HG03159 (cell line): ENCODE measurements around the gene NXF1.
"Not testable (repeated sequence)": the region's sequence is repeated elsewhere in the genome, so short reads cannot be mapped to it uniquely, and the experiment has no call there.

Experiments used
- ATAC-seq: cut with Tn5 transposase; IDR thresholded peaks from one replicate; pipeline ENCODE4 v1.9.1; 2021; ENCODE audit warnings: mild to moderate bottlenecking, moderate library complexity; ENCODE audit not compliant: unreplicated experiment

Gene NXF1

DNA sequence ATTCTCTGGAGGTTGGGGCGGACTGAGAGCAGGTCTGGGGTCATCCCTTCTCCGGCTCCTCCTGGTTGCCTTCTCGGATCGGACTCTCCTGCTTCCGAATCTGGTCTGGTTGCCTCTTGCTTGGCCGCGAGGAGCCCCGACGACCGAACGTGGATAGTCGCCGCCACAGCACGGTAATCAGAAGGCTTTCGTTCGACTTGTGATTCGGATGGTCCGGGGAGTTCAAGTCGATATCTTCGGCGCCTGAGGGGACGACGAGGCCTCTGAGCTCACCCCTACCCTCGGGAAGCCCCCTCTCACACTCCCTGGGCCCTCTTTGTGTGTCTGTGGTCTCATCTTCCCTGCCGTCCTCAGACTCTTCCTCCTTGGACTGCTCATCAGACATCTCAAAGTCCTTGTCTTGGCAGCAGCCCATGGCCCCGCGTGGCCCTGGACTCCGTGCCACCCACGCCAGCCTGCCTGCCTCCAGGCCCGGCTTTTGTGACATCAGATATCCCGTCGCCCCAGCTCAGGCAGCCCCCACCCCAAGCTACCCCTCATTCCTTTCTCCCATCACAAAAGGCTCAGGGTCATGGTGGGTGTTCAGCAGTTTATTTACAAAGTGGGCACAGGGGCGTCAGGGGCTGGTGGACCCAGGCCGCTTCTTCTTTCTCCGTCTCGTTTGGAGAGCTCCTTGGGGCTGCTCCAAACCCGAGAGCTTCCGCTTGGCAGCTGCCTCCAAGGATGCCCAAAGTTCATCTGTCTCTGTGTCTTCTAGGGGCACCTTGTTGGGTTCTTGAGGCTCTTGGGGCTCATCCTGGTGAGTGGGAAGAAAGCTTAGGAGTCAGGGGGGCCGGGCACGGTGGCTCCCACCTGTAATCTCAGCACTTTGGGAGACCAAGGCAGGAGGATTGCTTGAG, 27.3 kb upstream of the NXF1 start, which contains the start of gene TEX54:
Gene TEX54 (minus strand): TSS at position 506 of the 899 bp plus-strand sequence.
- ATAC-seq, result peak; percentile 17

DNA sequence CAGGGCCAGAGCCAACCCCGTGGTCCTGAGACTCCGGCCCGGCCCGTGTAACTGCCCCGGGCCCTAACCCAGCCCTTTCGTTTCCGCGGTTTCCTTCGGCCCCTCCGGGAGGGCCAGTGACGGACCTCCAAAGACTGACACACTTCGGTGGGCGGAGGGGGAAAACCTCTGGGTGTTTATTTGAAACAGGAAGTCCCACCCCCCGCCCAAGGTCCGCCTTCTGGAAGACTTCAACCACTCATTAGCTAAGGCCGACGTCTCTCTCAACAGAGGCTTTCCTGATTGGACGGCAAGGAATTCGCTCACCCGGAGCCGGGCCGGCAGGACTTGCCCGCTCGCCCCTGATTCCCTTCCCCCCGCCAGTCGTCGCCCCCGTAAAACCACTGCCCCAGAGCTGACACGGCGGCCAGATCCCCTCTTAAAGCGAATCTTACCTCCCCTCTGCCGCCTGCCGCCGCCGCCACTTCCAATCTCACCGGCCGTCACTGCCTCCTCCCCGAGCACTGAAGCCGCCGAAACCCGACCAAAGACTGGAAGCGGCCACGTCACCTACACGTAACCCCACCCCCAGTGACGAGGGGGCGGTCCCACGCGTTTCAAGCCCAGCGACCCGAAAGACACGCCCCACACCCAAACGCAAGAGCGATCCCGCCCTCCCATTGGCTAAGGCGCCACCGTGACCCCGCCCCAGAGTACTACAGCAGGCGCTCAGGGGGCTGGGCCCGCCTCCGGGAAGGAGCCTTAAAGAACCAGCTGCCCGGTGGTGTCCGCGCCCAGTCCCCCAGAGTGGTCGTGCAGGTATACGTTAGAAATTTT, 26.5 kb upstream of the NXF1 start, which contains the start of gene STX5:
Gene STX5 (minus strand): TSS at position 532 of the 816 bp plus-strand sequence. CDS start 808 bp downstream, outside the sequence.
- peak; percentile 83 for ATAC-seq

DNA sequence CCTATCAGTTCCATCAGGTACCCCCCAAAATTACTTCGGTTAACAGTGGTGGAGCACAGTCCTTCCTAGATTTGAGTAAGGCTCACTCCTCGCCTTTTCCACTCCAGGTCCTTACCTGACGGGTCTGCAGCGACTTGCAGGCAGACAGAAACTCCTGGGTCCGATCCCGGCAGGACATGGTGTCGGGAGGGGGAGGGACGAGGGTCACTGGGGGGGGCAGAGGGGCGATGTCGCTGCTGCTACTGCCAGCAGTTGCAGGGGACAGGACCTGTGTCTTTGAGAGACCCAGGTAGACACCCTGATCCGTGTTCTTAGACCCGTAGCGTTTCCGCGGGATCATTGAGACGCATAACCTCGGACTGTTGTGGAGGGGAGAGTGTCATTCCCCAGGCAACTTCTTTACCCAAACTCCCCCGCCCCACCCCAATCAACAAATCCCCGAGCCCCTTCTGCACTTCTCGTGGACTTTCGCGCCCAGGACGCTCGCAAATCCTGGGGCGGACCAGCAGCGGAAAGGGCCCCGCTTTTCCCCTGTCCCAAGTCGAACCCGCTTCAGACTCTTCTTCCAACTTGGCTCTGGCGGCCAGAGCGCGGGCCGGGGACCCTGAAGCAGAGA, 25.8 kb upstream of the NXF1 start:
- no peak for ATAC-seq

DNA sequence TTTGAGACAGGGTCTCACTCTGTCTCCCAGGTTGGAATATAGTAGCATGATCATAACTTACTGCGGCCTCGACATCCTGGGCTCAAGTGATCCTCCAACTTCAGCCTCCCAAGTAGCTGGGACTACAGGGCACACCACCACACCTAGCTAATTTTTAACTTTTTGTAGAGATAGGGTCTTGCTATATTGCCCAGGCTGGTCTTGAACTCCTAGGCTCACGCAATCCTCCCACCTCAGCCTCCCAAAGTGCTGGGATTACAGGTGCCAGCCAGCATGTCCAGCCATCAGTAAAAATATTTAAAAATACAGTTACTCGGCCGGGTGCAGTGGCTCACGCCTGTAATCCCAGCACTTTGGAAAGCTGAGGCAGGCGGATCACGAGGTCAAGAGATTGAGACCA, 22.9 kb upstream of the NXF1 start:
- ATAC-seq, result not testable (repeated sequence)

DNA sequence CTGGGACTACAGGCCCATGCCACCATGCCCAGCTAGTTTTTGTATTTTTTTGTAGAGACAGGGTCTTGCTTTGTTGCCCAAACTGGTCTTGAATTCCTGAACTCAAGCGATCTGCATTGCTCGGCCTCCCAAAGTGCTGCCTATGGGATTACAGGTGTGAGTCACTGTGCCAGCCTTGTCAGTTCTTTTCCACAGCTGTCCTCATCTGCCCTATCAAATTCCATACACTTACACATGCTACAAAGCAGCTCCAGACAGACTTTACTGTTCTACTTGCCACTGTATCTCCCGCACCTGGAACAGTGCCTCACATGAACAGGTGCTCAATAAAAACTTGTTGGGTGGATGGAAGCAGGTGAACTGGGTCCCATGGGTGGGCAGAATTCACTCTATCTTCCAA, 18.4 kb upstream of the NXF1 start:
- no peak for ATAC-seq

DNA sequence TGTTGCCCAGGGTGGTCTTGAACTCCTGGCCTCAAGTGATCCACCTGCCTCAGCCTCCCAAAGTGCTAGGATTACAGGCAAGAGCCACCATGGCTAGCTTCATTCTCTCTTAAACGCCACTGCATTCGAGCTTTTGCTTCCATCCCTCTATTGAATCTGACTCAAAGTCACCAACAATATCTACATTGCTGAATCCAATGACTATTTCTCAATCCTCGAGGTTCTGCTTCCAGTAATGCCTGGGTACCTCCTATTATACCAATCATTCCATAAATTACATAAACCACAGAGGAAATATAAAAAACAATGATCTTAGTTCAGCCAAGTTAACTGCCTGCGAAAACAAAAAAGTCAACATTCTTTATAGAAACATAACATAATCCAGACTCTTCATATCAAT, 11.9 kb upstream of the NXF1 start:
- ATAC-seq, result no peak

- no peak for ATAC-seq
These were observed 11.3 kb upstream of the NXF1 start for GRCh38 chr11:62816557-62816956.

- ATAC-seq, result no peak
These were observed 6.4 kb upstream of the NXF1 start for GRCh38 chr11:62811659-62812058.

DNA sequence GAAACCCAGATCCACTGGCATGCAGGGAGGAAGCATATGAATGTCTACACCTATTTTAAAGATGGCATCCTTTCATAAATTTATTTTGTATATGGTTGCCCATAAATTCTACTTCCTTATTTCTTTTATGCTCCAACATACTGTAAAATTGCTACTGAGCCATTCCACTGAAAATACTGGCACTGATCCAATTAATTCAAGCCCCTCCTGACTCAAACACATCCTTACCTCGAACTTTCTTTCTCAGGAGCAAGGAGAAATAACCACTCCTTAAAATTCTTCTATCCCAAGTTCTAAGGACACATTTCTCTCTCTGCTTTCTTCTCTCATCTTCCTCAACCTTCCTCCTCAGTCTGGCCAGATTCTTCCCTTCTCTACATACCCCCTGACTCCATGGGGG, 5.5 kb upstream of the NXF1 start:
- no peak for ATAC-seq

DNA sequence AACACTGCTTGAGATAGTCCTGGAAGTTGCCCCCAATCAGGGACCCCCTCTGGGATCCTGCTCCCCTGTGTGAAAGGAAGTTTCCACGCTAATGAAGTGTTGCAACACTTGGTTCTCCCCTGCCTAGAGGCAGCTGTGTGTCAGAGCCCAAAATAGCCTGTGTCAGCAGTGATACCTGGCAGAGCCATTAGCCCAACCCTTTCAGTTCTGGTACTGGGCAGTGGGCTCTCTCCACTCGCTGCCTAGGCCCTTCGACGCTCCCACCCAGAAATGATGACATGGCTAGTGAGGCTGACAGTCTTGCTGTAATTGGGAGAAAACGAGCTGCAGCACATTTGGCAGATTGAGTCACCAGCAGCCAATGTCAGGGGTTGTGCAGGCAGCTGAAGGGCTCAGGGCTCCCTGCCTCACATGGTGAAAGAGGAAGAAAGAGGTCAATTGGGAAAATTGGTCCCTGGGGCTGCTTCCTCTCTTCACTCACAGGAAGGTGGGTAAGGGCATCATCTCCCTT, 1.4 kb upstream of the NXF1 start:
- ATAC-seq, result no peak

GRCh38 chr11:62805961-62806441, 761 bp upstream of the NXF1 start:
- no peak for ATAC-seq

DNA sequence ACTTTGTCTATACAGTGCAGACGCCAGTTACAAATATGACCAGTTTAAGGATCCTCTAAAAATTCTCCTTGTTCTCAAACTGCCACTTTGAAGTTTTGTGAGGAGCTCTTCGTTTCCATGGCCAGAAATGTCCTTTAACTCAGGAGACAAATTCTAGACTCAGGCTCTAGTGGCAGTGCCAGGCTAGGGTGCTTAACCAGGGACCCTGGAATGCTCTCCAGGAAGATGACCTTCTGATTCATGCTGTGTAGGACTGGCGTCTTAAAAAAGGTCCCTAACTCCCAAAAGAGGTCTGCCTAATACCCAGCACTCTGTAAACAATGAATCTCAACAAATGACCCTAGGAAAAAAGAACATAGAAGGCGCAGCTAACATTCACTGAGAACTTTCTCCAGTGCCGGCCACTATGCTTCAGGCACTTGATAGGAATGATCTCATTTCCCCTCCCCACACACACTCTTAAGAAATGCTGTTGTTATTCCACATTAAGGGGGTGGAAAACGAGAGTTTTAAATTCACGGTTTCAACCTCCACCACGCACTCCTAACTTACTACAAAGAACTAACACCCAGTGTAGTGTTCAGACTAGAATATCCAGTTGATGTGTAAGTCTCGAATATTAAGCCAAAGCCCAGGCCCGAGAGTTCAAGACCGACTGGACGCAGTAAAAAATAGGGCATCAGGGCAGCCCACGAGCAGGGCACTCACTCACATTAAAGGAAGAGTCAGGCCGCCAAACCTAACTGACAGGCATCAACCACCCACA, 747 bp downstream of the NXF1 start:
- ATAC-seq, result no peak

GRCh38 chr11:62801071-62801470, 4.2 kb downstream of the NXF1 start:
- no peak for ATAC-seq

- no peak for ATAC-seq
These were observed 5.8 kb downstream of the NXF1 start for GRCh38 chr11:62799486-62799885.

- no peak for ATAC-seq
These were observed 9.0 kb downstream of the NXF1 start for GRCh38 chr11:62796281-62796680.

GRCh38 chr11:62794201-62794775, 11.0 kb downstream of the NXF1 start:
- no peak for ATAC-seq

- ATAC-seq, result no peak
These were observed 13.1 kb downstream of the NXF1 start for GRCh38 chr11:62792202-62792575.

- ATAC-seq, result peak; percentile 66
These were observed 13.6 kb downstream of the NXF1 start, which contains the start of gene TMEM223 for GRCh38 chr11:62791501-62792201. TMEM223 (minus strand) TSS chr11:62792006; CDS start chr11:62791994, 12 bp downstream.

DNA sequence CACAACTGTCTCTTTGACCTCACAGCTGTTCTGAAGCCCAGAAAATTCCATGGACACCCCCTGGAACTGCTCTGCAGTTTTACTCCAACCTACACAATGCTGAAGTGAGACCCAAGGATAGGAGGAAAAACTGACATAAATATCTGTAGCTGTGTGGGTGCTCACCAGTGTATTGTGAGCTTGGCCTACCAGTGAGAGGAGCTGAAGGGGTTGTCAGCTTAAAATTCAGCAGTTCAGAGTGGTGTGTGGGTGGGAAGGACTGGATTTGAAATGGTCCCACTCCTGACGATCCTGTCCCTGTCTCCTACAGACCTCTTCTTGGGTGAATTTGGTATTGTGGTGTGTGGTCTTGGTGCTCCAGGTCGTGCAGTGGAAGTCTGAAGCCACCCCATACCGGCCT, 15.7 kb downstream of the NXF1 start:
- ATAC-seq, result no peak
